Prostate gland (tissue), 2 donors: ENCODE measurements around the gene SMG1. TPM values are rescaled to one million over a fixed set of nuclear protein-coding genes. Genes with fewer than 3 reads are reported as not detected.
"Not testable (repeated sequence)": the region's sequence is repeated elsewhere in the genome, so short reads cannot be mapped to it uniquely, and the experiment has no call there.

ENCODE experiments used
- DNase-seq: peaks from one replicate; pipeline ENCODE4 v3.0.0-alpha.2; 2019; ENCODE audit warnings: low spot score
- H3K27ac ChIP-seq, 2 donors: fragments of 200-600 bp; sonication (generic); 2 replicates each; pipeline ENCODE4 v1.5.1; 2017 to 2019
- H3K27me3 ChIP-seq: fragments of 200-600 bp; sonication (generic); replicated peaks from 2 replicates; pipeline ENCODE4 v1.5.1; 2019; ENCODE audit not compliant: insufficient read depth
- H3K36me3 ChIP-seq, 2 donors: fragments of 200-600 bp; sonication (generic); 1 replicate in 1 of 2; 2 replicates in 1 of 2; pipeline versions ENCODE4 v1.5.1 to v1.8.1; 2017 to 2019
- H3K4me1 ChIP-seq: fragments of 200-600 bp; sonication (generic); replicated peaks from 2 replicates; pipeline ENCODE4 v1.5.1; 2019
- H3K4me3 ChIP-seq, 2 donors: fragments of 200-600 bp; sonication (generic); 2 replicates each; pipeline ENCODE4 v1.5.1; 2017 to 2019
- H3K9me3 ChIP-seq: fragments of 200-600 bp; sonication (generic); 2 replicates; pipeline ENCODE4 v1.5.1; 2017
- POLR2A ChIP-seq: fragments of 450-650 bp; IDR thresholded peaks from one replicate; pipeline ENCODE4 v1.6.1; 2016; ENCODE audit warnings: antibody characterized with exemption, mild to moderate bottlenecking
- POLR2AphosphoS5 ChIP-seq: sonication (generic); formaldehyde crosslinking; IDR thresholded peaks from one replicate; pipeline ENCODE4 v1.6.1; 2017; ENCODE audit warnings: antibody characterized with exemption
- WGBS: methylation state at CpG from one replicate; pipeline ENCODE4 v1.1.5; 2018; 5-methylcytosine and 5-hydroxymethylcytosine counted together
- intact Hi-C: fragments of 100-400 bp; cut with DNase I; formaldehyde crosslinking; loops from one replicate; pipeline ENCODE4 v1.14.2; 2022
- total RNA-seq, 2 donors: library from RNA; depleted of rRNA; stranded (reverse); fragments of >200 nt; gene quantifications; one replicate each; pipeline ENCODE4 v1.1.0, GENCODE V29; 2016
- TF ChIP-seq, protein P1 (sequence below), 4 experiments: fragments of 200-600 bp in 2 of 4; fragments of 450-650 bp in 2 of 4; sonication (generic) in 2 of 4; IDR thresholded peaks; 1 replicate in 3 of 4; 2 replicates in 1 of 4; pipeline ENCODE4 v1.5.1; 2016 to 2019; ENCODE audit warnings: antibody characterized with exemption in 4 of 4, mild to moderate bottlenecking in 2 of 4, moderate library complexity in 2 of 4

The SMG1 gene
- total RNA-seq, 2 donors from 2014 or later, result 67.0 to 95.7 TPM

GRCh38 chr16:18932243-18932987, 6.2 kb upstream of the SMG1 start:
- intact Hi-C loops, result no loop called here
- Histone ChIP-seq H3K9me3 (no peaks in the 10 kb centered on the region), H3K4me3 (no peak overlapping the region), H3K36me3 (no peaks in the 10 kb centered on the region), H3K4me1 (no peaks in the 10 kb centered on the region), H3K27me3 (no peaks in the 10 kb centered on the region), H3K27ac (no peak overlapping the region)
- WGBS, result 32% methylated on average over 5 of the region's 5 CpGs
- TF ChIP-seq POLR2A (no peak), POLR2AphosphoS5 (peak; percentile 18)
- no peak for DNase-seq

DNA sequence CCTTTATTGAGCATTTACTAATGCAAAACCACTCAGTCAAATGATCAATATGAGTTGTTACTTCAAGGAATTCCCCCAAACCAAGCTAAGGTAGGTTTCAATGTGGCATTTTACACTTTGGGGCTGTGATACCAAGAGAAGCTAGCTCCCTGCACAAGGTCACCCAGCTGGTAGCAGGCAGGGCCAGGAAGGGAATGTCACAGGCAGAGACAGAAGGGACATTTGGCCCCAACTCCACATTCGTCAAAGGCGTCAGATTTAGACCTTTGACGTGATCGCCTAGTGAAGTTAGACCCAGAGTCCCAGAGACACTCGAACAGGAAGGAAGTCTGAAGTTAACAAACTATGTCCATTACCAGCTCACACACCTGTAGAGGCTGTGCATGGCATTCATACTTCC, 5.5 kb upstream of the SMG1 start:
- H3K4me1 ChIP-seq, result no peaks in the 10 kb centered on the region
- H3K4me3 ChIP-seq, result no peak overlapping the region
- no peaks in the 10 kb centered on the region for H3K27me3 ChIP-seq
- no peaks in the 10 kb centered on the region for H3K36me3 ChIP-seq
- no peak for DNase-seq
- WGBS, result 52% methylated on average over 5 of the region's 5 CpGs
- no peaks in the 10 kb centered on the region for H3K9me3 ChIP-seq
- no peak overlapping the region for H3K27ac ChIP-seq
- intact Hi-C loops, result no loop called here
- TF ChIP-seq POLR2AphosphoS5, result no peak
- TF ChIP-seq POLR2A, result no peak
- TF ChIP-seq, protein P1, sequence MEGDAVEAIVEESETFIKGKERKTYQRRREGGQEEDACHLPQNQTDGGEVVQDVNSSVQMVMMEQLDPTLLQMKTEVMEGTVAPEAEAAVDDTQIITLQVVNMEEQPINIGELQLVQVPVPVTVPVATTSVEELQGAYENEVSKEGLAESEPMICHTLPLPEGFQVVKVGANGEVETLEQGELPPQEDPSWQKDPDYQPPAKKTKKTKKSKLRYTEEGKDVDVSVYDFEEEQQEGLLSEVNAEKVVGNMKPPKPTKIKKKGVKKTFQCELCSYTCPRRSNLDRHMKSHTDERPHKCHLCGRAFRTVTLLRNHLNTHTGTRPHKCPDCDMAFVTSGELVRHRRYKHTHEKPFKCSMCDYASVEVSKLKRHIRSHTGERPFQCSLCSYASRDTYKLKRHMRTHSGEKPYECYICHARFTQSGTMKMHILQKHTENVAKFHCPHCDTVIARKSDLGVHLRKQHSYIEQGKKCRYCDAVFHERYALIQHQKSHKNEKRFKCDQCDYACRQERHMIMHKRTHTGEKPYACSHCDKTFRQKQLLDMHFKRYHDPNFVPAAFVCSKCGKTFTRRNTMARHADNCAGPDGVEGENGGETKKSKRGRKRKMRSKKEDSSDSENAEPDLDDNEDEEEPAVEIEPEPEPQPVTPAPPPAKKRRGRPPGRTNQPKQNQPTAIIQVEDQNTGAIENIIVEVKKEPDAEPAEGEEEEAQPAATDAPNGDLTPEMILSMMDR (IDR thresholded peaks at IDR 0.05), result no peak

GRCh38 chr16:18930095-18930494, 3.9 kb upstream of the SMG1 start:
- H3K27me3 ChIP-seq, H3K9me3 ChIP-seq, H3K36me3 ChIP-seq, H3K27ac ChIP-seq, H3K4me3 ChIP-seq, DNase-seq, H3K4me1 ChIP-seq, intact Hi-C loops: not testable (repeated sequence)
- 81% methylated on average over 4 of the region's 4 CpGs for WGBS

- H3K36me3 ChIP-seq, intact Hi-C loops, DNase-seq, H3K27me3 ChIP-seq, H3K27ac ChIP-seq, H3K4me1 ChIP-seq, H3K4me3 ChIP-seq, H3K9me3 ChIP-seq: not testable (repeated sequence)
- WGBS, result 93% methylated on average over 7 of the region's 7 CpGs
These were observed 1.9 kb upstream of the SMG1 start for GRCh38 chr16:18928073-18928472.

- peak; percentile 31 for TF ChIP-seq POLR2A
- intact Hi-C loops, H3K9me3 ChIP-seq, H3K27me3 ChIP-seq, H3K36me3 ChIP-seq, H3K4me1 ChIP-seq: not testable (repeated sequence)
- WGBS, result under 1% methylated on average over 39 of the region's 42 CpGs
- peak; percentile 9 for DNase-seq
- Histone ChIP-seq H3K27ac (peak overlapping the region; percentile 94 to 95), H3K4me3 (peak overlapping the region; percentile 76 to 94)
These were observed 808 bp downstream of the SMG1 start for GRCh38 chr16:18925215-18925985.

DNA sequence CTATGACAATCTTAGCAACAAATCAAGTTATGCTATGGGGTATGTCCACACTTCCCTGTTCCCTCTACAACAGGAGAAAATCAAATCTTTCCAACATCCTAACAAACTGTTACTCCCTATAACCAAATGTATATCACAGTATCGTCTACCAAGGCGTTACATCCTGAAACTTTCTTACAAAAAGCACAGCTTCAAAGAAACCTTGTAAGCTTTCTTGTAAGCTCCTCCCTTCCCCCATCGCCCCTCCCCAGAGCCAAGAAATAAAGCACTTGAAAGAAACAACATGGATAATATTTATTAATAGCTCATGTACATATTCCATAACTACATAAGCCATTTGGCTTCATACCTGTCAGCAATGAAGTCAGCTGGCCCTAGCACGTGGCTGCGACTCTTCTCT, 2.3 kb downstream of the SMG1 start:
- H3K27me3 ChIP-seq, H3K4me3 ChIP-seq, H3K36me3 ChIP-seq, H3K9me3 ChIP-seq, H3K27ac ChIP-seq, intact Hi-C loops, DNase-seq, H3K4me1 ChIP-seq: not testable (repeated sequence)
- WGBS, result 15% methylated on average over 5 of the region's 5 CpGs

- H3K4me3 ChIP-seq, H3K4me1 ChIP-seq, H3K27me3 ChIP-seq, H3K9me3 ChIP-seq, H3K36me3 ChIP-seq, H3K27ac ChIP-seq, intact Hi-C loops, DNase-seq: not testable (repeated sequence)
- WGBS, result 89% methylated on average over 8 of the region's 8 CpGs
These were observed 3.1 kb downstream of the SMG1 start for GRCh38 chr16:18923124-18923523.

GRCh38 chr16:18909585-18909984, 16.6 kb downstream of the SMG1 start:
- DNase-seq, H3K9me3 ChIP-seq, H3K4me3 ChIP-seq, H3K27me3 ChIP-seq, H3K4me1 ChIP-seq, H3K36me3 ChIP-seq, intact Hi-C loops, H3K27ac ChIP-seq: not testable (repeated sequence)
- WGBS, result 29% methylated on average over 2 of the region's 2 CpGs

GRCh38 chr16:18908716-18909115, 17.5 kb downstream of the SMG1 start:
- H3K36me3 ChIP-seq, intact Hi-C loops, H3K27ac ChIP-seq, DNase-seq, H3K4me3 ChIP-seq, H3K9me3 ChIP-seq, H3K27me3 ChIP-seq, H3K4me1 ChIP-seq: not testable (repeated sequence)
- 88% methylated on average over 12 of the region's 12 CpGs for WGBS

DNA sequence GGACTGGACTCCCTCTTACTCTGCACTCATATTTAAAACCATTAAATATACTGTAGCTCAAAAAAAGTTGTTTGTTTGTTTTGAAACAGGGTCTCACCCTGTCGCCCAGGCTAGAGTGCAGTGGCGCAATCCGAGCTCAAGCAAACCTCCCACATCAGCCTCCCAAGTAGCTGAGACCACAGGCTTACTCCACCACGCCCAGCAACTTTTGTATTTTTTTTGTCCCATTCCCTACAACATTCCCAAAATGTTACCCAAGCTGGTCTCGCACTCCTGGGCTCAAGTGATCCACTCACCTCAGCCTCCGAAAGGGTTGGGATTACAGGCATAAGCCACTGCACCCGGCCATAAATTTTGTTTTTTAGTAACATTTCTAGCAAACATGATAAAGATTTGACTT, 23.4 kb downstream of the SMG1 start:
- H3K27me3 ChIP-seq, intact Hi-C loops, H3K36me3 ChIP-seq, H3K27ac ChIP-seq, H3K9me3 ChIP-seq, H3K4me3 ChIP-seq, DNase-seq, H3K4me1 ChIP-seq: not testable (repeated sequence)
- 95% methylated on average over 7 of the region's 7 CpGs for WGBS

- H3K27me3 ChIP-seq, H3K36me3 ChIP-seq, intact Hi-C loops, H3K4me1 ChIP-seq, H3K9me3 ChIP-seq, H3K4me3 ChIP-seq, H3K27ac ChIP-seq, DNase-seq: not testable (repeated sequence)
- 80% methylated on average over 3 of the region's 3 CpGs for WGBS
These were observed 24.2 kb downstream of the SMG1 start for GRCh38 chr16:18902044-18902443.
